H1 (cell line): ENCODE data around the gene CARD14. TPM values are rescaled to one million over a fixed set of nuclear protein-coding genes. Genes with fewer than 3 reads are reported as not detected.

ENCODE experiments used
- CBX5 ChIP-seq: fragments of 300-800, 300-1000 bp; sonication (generic); IDR thresholded peaks from 2 replicates; pipeline ENCODE4 v1.7.1; 2016; ENCODE audit warnings: antibody characterized with exemption, low read length, low read depth
- EP300 ChIP-seq, 2 experiments: IDR thresholded peaks; 1 replicate in 1 of 2; 2 replicates in 1 of 2; pipeline ENCODE4 v1.6.1; 2011 to 2012; ENCODE audit warnings: low read depth in 2 of 2, low read length in 2 of 2, mild to moderate bottlenecking in 2 of 2, borderline replicate concordance in 1 of 2, inconsistent platforms in 1 of 2, moderate library complexity in 1 of 2
- GABPA ChIP-seq: IDR thresholded peaks from 2 replicates; pipeline ENCODE4 v1.6.1; 2011; ENCODE audit warnings: mild to moderate bottlenecking, low read length, moderate library complexity, borderline replicate concordance; ENCODE audit not compliant: insufficient read depth
- HDAC6 ChIP-seq: IDR thresholded peaks from one replicate; pipeline ENCODE4 v1.7.1; 2012; ENCODE audit warnings: low read depth, mild to moderate bottlenecking, inconsistent platforms, low read length, moderate library complexity
- NANOG ChIP-seq: IDR thresholded peaks from 2 replicates; pipeline ENCODE4 v1.6.1; 2011; ENCODE audit warnings: low read length, low read depth, mild to moderate bottlenecking, inconsistent platforms; ENCODE audit not compliant: insufficient read depth, poor library complexity, severe bottlenecking
- SIN3A ChIP-seq, 2 experiments: IDR thresholded peaks in 1 of 2; conservative IDR thresholded peaks in 1 of 2; 2 replicates each; pipeline ENCODE4 v1.6.1; 2011 to 2012; ENCODE audit warnings: low read length in 2 of 2, improper control_type of control experiment in 1 of 2, low read depth in 1 of 2, mild to moderate bottlenecking in 1 of 2
- SIRT6 ChIP-seq: IDR thresholded peaks from one replicate; pipeline ENCODE4 v1.7.1; 2012; ENCODE audit warnings: low read length, inconsistent platforms
- SP1 ChIP-seq: IDR thresholded peaks from 2 replicates; pipeline ENCODE4 v1.6.1; 2011; ENCODE audit warnings: low read depth, low read length
- polyA plus RNA-seq, 7 experiments: library from polyadenylated mRNA; depleted of rRNA in 3 of 7; stranded (reverse) in 5 of 7; unstranded in 2 of 7; fragments of >200 nt in 5 of 7; fragments of 200-250 nt in 2 of 7; gene quantifications; 1 replicate in 5 of 7; 2 replicates in 1 of 7; 4 replicates in 1 of 7; pipeline versions ENCODE4 v1.2.1 to v1.2.3, GENCODE V29; 2011 to 2013; ENCODE audit warnings: missing spikeins in 2 of 7, mixed read lengths in 2 of 7
- total RNA-seq: library from RNA; stranded (reverse); fragmentation: NEBNext Ultra II Directional; extraction: Animal tissue kit (Norgen Biotek cat#: 25700); gene quantifications from 2 replicates; pipeline ENCODE4 v1.2.1, GENCODE V29; 2021

CARD14 gene
- total and polyA plus RNA-seq, 2 of the 8 experiments (the other 6 are each of a cell fraction or from before 2014, with no cell fraction given): 0.08 TPM; not detected in 1

- TF ChIP-seq CBX5 (no peak), HDAC6 (no peak), EP300 (IDR thresholded peaks at IDR 0.05; ENCODE audit: borderline replicate concordance in 1 of 2, low read depth in 2 of 2, low read length in 2 of 2) (no peak), SIN3A (conservative IDR thresholded peaks at IDR 0.05 in 1 of 2, IDR thresholded peaks at IDR 0.05 in 1 of 2; ENCODE audit: low read depth in 1 of 2, low read length in 2 of 2) (no peak), SIRT6 (no peak), SP1 (no peak), NANOG (no peak), GABPA (no peak)
These were observed 46.9 kb downstream of the CARD14 start (continued) for GRCh38 chr17:80216473-80217456.
